ENCODE data around the gene JMJD1C.

The JMJD1C gene

GRCh38 chr10:63128443-63128842 lies 337.3 kb downstream of the JMJD1C start:
- no peak for DNase-seq (ENCODE audit: low spot score)
- Histone ChIP-seq H3K27ac (no peak overlapping the region), H3K4me3 (no peak overlapping the region)
- TF ChIP-seq, protein P1, sequence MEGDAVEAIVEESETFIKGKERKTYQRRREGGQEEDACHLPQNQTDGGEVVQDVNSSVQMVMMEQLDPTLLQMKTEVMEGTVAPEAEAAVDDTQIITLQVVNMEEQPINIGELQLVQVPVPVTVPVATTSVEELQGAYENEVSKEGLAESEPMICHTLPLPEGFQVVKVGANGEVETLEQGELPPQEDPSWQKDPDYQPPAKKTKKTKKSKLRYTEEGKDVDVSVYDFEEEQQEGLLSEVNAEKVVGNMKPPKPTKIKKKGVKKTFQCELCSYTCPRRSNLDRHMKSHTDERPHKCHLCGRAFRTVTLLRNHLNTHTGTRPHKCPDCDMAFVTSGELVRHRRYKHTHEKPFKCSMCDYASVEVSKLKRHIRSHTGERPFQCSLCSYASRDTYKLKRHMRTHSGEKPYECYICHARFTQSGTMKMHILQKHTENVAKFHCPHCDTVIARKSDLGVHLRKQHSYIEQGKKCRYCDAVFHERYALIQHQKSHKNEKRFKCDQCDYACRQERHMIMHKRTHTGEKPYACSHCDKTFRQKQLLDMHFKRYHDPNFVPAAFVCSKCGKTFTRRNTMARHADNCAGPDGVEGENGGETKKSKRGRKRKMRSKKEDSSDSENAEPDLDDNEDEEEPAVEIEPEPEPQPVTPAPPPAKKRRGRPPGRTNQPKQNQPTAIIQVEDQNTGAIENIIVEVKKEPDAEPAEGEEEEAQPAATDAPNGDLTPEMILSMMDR (IDR thresholded peaks at IDR 0.05) = no peak

DNA sequence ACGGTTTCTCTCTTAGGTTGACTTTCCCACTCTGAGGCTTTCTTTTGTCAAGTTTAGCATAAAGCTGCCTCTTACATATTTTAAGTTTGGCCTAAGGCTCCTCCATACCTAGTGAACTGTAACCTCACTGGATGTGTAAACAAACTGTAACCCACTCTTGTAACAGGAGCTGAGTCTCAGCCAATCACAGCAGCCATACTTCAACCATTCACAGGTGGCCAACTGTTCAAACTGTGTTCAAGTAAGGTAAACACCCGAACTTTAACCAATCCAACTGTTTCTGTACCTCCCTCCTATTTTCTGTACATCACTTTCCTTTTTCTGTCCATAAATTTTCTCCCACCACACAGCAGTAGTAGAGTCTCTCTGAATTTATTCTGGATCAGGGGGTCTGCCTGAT lies 340.3 kb downstream of the JMJD1C start:
- Histone ChIP-seq H3K4me3 (no peak overlapping the region), H3K27ac (no peak overlapping the region)
- DNase-seq (ENCODE audit: low spot score) = no peak
- TF ChIP-seq, protein P1 (IDR thresholded peaks at IDR 0.05) = no peak

DNA sequence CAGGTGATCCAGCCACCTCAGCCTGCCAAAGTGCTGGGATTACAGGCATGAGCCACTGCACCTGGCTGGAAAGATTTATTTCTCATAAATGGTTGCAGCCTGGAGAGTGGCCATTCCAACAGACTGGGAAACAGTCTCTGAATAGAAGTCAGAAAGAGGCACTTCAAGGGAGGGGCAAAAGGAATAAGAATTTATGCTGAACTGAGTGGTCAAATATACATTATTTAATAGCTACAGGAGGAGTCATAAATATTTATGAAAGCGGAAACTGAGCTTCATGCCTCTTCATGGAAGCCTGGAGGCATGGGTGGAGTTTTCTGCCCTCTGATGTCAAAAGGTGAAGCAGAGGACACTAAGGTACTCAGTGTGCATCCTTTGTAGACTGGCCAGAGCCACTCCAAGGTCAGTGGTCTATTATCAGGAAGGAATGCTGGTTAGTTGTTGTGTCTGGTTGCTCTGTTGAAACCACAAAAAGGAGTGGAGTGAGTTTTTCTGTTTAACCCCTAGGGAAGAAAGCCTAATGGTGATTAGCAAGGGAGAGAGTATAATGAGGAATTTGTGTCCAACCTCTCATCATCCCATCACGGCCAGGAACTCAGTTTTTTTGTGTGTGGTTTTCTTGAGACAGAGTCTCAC lies 341.9 kb downstream of the JMJD1C start:
- TF ChIP-seq, protein P1 (IDR thresholded peaks at IDR 0.05) = no peak

GRCh38 chr10:63120554-63120953 lies 345.2 kb downstream of the JMJD1C start:
- no peak for DNase-seq (ENCODE audit: low spot score)
- TF ChIP-seq, protein P1 (IDR thresholded peaks at IDR 0.05) = no peak
- H3K4me3 ChIP-seq = no peak overlapping the region
- H3K27ac ChIP-seq = peak overlapping the region in 1 of 2 donors; percentile 38

More for the DNA sequence above, 341.9 kb downstream of the JMJD1C start:
- DNase-seq (ENCODE audit: low spot score) = no peak
- Histone ChIP-seq H3K4me3 (no peak overlapping the region), H3K27ac (no peak overlapping the region)

GRCh38 chr10:63119041-63119440 lies 346.7 kb downstream of the JMJD1C start:
- DNase-seq (ENCODE audit: low spot score) = no peak
- Histone ChIP-seq H3K4me3 (no peak overlapping the region), H3K27ac (no peak overlapping the region)
- TF ChIP-seq, protein P1 (IDR thresholded peaks at IDR 0.05) = no peak

All from coronary artery (tissue), 2 donors.